HUES6 (cell line): ENCODE data around the gene CPNE2.

Source experiments
- H3K27ac ChIP-seq: 2 replicates; pipeline ENCODE4 v1.7.0; 2013; ENCODE audit warnings: low read depth, mild to moderate bottlenecking, low read length, inconsistent platforms
- H3K27me3 ChIP-seq: 2 replicates; pipeline ENCODE4 v1.6.1; 2013; ENCODE audit warnings: low read length; ENCODE audit not compliant: control insufficient read depth, insufficient read depth
- H3K36me3 ChIP-seq: 2 replicates; pipeline ENCODE4 v1.6.1; 2013; ENCODE audit warnings: low read length; ENCODE audit not compliant: control insufficient read depth, insufficient read depth
- H3K4me1 ChIP-seq: 2 replicates; pipeline ENCODE4 v1.6.1; 2013; ENCODE audit warnings: low read length; ENCODE audit not compliant: control insufficient read depth, insufficient read depth
- H3K4me3 ChIP-seq: 2 replicates; pipeline ENCODE4 v1.5.1; 2013; ENCODE audit warnings: low read depth, low read length
- H3K9ac ChIP-seq: one replicate; pipeline ENCODE4 v1.6.1; 2013; ENCODE audit warnings: mild to moderate bottlenecking, low read length
- H3K9me3 ChIP-seq: 2 replicates; pipeline ENCODE4 v1.6.1; 2013; ENCODE audit warnings: low read depth, low read length; ENCODE audit not compliant: control insufficient read depth, insufficient read depth

Gene CPNE2

DNA sequence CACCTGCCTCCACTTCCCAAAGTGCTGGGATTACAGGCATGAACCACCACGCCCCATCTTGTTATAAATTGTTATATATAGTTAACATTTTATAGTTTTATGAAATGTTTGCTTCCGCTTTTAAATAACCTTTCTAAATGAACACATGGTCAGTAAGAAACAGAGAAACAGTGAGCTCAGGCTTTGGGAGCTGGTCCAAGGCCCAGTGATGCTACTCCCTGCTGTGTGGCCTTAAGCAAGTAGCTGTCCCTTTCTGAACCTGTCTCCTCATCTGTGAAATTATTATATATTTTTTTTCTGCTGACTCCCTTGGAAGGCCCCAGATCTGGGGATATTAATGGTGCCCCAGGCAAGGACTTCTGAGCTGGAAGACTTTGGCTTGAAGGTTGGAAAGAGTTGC lies 19.0 kb downstream of the CPNE2 start:
- Histone ChIP-seq H3K4me1 (peaks cover 16% of the 10 kb centered on the region), H3K27ac (no peak overlapping the region), H3K4me3 (no peak overlapping the region), H3K9ac (no peak overlapping the region), H3K9me3 (no peaks in the 10 kb centered on the region), H3K36me3 (no peaks in the 10 kb centered on the region), H3K27me3 (no peaks in the 10 kb centered on the region)

DNA sequence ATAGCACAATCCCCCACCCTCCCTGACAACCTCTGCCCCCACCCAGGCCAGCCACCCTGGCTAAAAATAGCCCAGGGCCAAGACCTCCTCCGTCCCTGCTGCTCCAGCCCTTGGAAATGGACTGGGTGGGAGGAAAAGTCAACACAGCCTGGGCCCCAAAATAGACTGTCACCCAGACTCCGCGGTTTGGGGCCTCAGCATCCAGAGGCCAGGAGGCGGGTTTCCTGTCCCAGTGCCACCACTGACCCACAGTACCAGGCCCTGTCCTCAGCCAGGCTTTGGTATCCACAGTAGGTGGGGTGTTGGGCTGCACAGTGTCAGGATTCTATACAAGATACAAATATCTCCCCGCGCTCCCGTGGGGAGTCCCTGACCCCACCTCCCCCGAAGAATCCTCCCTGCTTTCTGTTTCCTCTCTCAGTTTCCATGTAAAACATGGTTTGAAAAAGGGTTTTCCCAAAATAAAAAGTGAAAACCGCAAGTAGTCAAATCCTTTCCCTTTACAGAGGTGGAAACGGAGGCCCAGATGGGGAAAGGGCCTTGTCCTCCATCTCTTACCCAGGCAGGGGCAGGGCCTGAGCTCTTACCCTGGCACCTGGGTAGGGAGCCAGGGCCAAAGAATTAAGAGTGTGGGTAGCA lies 20.1 kb downstream of the CPNE2 start:
- no peaks in the 10 kb centered on the region for H3K9me3 ChIP-seq
- H3K27ac ChIP-seq, result no peak overlapping the region
- no peak overlapping the region for H3K9ac ChIP-seq
- H3K27me3 ChIP-seq, result no peaks in the 10 kb centered on the region
- H3K4me1 ChIP-seq, result peaks cover 11% of the 10 kb centered on the region
- no peak overlapping the region for H3K4me3 ChIP-seq
- H3K36me3 ChIP-seq, result no peaks in the 10 kb centered on the region

DNA sequence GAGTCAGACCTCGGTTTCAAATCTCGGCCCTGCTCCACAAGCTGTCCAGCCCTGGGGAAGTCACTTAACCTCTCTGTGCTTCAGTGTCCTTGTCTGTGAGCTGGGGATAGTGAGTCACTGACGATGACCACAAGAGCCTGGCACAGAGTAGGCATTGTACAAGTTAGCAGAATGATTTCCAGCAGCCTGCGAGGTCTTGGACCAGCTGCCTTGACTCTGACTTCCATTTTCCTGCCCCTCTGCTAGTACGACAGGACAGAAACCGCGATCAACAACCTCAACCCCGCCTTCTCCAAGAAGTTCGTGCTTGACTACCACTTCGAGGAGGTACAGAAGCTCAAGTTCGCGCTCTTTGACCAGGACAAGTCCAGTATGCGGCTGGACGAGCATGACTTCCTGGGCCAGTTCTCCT lies 20.7 kb downstream of the CPNE2 start:
- no peak overlapping the region for H3K9ac ChIP-seq
- H3K4me1 ChIP-seq, result peaks cover 10% of the 10 kb centered on the region
- H3K27ac ChIP-seq, result no peak overlapping the region
- H3K27me3 ChIP-seq, result no peaks in the 10 kb centered on the region
- no peaks in the 10 kb centered on the region for H3K9me3 ChIP-seq
- H3K4me3 ChIP-seq, result no peak overlapping the region
- H3K36me3 ChIP-seq, result no peaks in the 10 kb centered on the region

DNA sequence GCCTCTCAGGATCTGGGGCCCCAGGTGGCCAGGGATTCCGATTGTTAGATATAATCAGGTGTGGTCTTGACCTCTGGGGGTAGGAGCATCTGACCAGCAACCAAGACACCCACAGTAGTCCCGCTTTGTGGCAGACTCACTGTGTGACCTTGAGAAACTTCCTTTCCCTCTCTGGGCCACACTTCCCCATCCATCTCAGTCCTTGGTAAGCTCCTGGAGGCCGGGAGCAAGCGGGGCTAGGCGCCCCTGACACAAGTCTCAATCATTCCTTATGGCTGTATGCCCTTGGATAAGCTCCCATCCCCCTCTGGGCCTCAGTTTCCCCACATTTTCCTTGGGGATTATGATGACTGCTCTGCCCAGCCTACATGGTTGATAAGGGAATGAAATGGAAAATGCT lies 21.3 kb downstream of the CPNE2 start:
- no peak overlapping the region for H3K9ac ChIP-seq
- H3K36me3 ChIP-seq, result no peaks in the 10 kb centered on the region
- H3K4me3 ChIP-seq, result no peak overlapping the region
- H3K27me3 ChIP-seq, result no peaks in the 10 kb centered on the region
- peaks cover 10% of the 10 kb centered on the region for H3K4me1 ChIP-seq
- no peaks in the 10 kb centered on the region for H3K9me3 ChIP-seq
- H3K27ac ChIP-seq, result no peak overlapping the region

DNA sequence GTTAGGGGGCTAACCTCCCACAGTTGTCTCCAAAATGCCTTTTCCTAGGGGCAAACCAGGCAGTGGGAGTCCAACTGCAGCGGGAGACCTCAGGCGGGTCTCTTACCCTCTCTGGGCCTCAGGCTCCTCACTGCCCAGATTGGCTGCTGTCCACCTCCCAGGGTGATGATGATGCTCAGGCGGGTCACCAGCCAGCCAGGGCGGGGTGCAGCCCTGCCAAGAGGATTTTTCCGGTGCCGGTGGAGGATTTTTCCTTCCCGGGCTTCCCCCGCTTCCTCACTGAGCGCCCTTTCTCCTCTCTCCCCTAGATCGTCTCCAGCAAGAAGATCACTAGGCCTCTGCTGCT lies 22.8 kb downstream of the CPNE2 start:
- Histone ChIP-seq H3K36me3 (no peaks in the 10 kb centered on the region), H3K27ac (no peak overlapping the region), H3K9ac (no peak overlapping the region), H3K4me3 (no peak overlapping the region), H3K9me3 (no peaks in the 10 kb centered on the region), H3K4me1 (peaks cover 10% of the 10 kb centered on the region), H3K27me3 (no peaks in the 10 kb centered on the region)

DNA sequence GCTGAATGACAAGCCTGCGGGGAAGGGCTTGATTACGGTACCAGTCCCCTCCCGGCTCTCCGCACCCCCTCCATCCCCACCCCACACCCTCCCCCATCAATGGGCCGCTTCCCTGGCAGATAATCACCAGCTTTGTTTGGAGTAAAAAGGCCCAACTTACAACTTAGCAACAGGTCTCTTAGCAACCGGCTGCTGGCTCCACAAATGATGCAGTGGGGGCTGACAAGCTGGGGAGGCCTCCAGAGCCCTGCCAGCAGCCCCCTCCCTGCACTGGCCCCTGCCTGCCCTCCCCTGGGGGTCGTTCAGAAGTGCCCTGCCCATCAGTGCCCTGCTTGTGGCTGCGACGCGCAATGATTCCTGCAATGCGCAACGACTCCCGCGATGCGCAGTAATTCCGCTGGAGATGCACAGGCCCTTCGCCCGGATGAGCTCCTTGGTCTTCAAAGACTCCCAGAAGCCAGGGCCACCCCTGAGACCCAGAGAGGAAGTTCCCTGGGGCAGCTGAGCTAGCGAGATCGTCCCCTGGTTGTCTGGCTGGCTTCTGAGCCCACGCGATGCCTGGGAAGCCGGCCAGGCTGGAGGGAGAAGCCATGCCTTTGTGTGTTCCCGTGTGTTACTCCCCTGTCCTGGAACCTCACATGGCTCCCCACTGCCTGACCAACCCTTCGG lies 23.3 kb downstream of the CPNE2 start:
- peaks cover 10% of the 10 kb centered on the region for H3K4me1 ChIP-seq

DNA sequence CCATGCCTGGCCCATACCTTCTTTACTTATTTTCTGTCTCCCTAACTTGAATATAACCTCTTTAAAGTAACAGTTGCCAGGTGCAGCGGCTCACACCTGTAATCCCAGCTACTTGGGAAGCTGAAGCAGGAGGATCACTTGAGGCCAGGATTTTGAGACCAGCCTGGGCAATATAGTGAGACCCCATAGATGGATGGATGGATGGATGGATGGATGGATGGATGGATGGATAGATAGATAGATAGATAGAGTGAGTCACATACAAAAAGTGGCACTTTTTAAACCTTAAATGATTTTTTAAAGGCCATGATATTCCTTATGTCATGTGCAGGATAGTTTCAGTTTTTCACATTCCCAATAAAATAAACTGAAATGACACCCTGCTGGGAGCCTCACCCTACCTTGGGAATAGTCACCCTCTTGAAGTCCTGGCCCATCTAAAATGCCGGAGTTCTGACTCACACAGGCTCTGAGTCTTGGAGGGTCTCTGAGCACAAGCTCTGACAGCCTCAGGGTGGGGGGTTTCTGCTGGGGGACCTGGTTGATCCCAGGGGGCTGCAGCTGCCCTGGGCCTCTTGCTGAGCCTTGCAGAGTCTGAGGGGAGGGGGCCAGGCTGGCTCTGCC lies 26.2 kb downstream of the CPNE2 start:
- no peaks in the 10 kb centered on the region for H3K27me3 ChIP-seq
- no peak overlapping the region for H3K9ac ChIP-seq
- H3K4me3 ChIP-seq, result no peak overlapping the region
- no peaks in the 10 kb centered on the region for H3K9me3 ChIP-seq
- peaks cover 10% of the 10 kb centered on the region for H3K4me1 ChIP-seq
- H3K36me3 ChIP-seq, result no peaks in the 10 kb centered on the region
- H3K27ac ChIP-seq, result no peak overlapping the region

More for the DNA sequence above, 23.3 kb downstream of the CPNE2 start:
- H3K9ac ChIP-seq, result no peak overlapping the region
- H3K4me3 ChIP-seq, result no peak overlapping the region
- no peak overlapping the region for H3K27ac ChIP-seq
- no peaks in the 10 kb centered on the region for H3K27me3 ChIP-seq
- no peaks in the 10 kb centered on the region for H3K36me3 ChIP-seq
- H3K9me3 ChIP-seq, result no peaks in the 10 kb centered on the region

DNA sequence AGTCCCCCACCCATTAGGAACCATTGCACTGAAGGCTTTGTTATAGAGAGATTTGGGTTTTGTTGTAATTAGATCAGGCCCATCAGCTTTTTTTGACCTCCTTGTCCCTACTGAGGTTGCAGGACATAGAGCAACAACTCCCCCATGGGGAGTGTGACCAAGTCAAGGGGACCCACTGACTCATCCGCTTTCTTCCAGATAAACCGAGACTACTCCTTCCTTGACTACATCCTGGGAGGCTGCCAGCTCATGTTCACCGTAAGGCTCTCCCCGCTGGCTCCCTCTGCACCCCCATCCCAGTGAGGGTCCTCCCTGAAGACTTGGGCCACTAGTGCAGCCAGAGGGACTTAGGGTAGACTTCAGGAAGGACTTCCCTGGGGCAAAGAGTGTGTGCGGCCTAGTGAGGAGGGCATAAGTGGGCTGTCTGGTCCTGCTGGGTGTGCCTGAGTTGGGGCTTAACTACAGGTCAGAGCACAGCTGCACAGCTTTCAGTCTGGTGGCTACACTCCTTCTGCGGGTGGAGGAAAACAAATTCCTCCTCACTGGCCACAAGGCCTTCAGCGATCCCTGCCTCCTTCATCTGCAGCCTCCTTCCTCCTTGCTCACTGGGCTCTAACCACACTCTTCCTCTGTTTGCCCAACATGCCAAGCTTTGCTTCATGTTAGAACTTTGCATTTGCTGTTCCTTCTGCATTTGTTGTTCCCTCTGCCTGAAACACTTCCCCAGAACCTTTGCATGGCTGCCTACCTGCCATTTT lies 31.0 kb downstream of the CPNE2 start:
- Histone ChIP-seq H3K4me3 (no peak overlapping the region), H3K36me3 (no peaks in the 10 kb centered on the region), H3K9ac (no peak overlapping the region), H3K4me1 (no peaks in the 10 kb centered on the region), H3K9me3 (0 out of 2 replicates have a peak, but pooled peaks cover 2% of the 10 kb centered on the region), H3K27ac (no peak overlapping the region), H3K27me3 (no peaks in the 10 kb centered on the region)

DNA sequence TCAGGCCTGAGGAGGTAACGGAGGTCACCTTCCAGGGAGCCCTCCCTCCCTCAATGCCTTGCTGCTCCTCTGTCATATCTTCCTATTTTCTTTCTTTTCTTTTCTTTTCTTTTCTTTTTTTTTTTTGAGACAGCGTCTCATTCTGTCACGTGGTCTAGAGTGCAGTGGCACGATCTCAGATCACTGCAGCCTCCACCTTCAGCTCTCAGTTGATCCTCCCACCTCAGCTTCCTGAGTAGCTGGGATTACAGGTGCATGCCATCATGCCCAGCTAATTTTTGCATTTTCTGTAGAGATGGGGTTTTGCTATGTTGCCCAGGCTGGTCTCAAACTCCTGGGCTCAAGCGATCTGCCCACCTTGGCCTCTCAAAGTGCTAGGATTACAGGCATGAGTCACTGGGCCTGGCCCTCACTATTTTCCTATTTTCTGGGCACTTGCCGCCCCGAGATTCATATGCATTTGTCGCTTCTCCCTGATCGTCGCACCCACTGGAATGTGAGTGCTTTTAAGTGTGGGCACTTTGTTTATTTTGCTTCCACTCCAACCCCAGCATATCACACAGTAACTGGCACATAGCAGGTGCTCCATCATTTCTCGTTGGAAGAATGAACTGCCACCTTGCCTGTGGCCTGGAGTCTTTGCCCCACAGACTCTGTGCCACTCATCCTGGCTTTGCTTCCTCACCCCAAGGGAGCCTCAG lies 31.7 kb downstream of the CPNE2 start:
- Histone ChIP-seq H3K4me1 (no peaks in the 10 kb centered on the region), H3K27ac (no peak overlapping the region), H3K27me3 (no peaks in the 10 kb centered on the region), H3K9ac (no peak overlapping the region), H3K36me3 (no peaks in the 10 kb centered on the region), H3K4me3 (no peak overlapping the region), H3K9me3 (0 out of 2 replicates have a peak, but pooled peaks cover 2% of the 10 kb centered on the region)

DNA sequence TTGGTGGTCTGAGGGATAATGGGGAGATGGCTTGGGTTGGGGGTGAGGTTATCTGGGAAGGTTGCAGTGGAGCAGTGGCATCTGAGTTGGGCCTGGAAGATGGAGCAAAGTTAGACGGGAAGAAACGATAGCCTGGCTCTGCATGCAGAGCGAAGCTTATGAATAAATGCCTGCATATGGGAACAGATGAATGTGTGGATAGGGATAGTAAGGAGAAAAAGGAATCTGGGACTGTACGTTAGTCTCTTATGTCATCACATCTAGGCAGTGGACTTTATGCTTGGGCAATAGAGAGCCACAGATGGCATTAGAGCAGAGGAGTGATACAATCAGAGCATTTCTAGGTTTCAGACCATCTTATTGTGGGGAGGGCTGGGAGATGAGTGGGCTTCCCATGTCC lies 33.0 kb downstream of the CPNE2 start:
- H3K4me1 ChIP-seq, result no peaks in the 10 kb centered on the region
- H3K4me3 ChIP-seq, result no peak overlapping the region
- 0 out of 2 replicates have a peak, but pooled peaks cover 2% of the 10 kb centered on the region for H3K9me3 ChIP-seq
- no peaks in the 10 kb centered on the region for H3K27me3 ChIP-seq
- no peak overlapping the region for H3K27ac ChIP-seq
- H3K9ac ChIP-seq, result no peak overlapping the region
- H3K36me3 ChIP-seq, result no peaks in the 10 kb centered on the region
